GM10266 (cell line): ENCODE data around the gene NRIP3.

Source experiments
- DNase-seq: peaks from one replicate; pipeline ENCODE4 v3.0.0; 2012; ENCODE audit errors: extremely low spot score
- TF ChIP-seq, protein P1 (sequence below): IDR thresholded peaks from 2 replicates; pipeline ENCODE4 v1.5.1; 2012; ENCODE audit warnings: mild to moderate bottlenecking, low read depth; ENCODE audit not compliant: control insufficient read depth, insufficient read depth; ENCODE audit errors: missing control alignments

Gene NRIP3

DNA sequence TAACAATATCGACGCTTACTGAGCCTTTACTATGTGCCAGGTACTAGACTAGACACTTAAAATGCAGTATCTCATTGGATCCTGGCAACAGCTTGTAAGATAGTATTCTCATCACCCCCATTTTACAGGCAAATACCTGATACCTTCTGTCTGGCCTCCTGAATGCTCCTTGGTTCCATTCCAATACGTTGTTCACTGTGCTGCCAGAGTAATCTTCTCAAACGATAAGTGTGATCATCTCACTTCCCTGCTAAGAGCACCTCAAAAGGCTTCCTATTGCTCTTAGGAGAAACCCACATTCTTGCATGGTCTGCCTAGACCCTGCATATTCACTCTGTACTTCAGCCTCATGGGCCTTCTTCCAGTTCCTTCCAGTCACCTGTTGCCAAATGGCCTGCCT, 1.3 kb upstream of the NRIP3 start:
- peak; percentile 32 for DNase-seq
- TF ChIP-seq, protein P1, sequence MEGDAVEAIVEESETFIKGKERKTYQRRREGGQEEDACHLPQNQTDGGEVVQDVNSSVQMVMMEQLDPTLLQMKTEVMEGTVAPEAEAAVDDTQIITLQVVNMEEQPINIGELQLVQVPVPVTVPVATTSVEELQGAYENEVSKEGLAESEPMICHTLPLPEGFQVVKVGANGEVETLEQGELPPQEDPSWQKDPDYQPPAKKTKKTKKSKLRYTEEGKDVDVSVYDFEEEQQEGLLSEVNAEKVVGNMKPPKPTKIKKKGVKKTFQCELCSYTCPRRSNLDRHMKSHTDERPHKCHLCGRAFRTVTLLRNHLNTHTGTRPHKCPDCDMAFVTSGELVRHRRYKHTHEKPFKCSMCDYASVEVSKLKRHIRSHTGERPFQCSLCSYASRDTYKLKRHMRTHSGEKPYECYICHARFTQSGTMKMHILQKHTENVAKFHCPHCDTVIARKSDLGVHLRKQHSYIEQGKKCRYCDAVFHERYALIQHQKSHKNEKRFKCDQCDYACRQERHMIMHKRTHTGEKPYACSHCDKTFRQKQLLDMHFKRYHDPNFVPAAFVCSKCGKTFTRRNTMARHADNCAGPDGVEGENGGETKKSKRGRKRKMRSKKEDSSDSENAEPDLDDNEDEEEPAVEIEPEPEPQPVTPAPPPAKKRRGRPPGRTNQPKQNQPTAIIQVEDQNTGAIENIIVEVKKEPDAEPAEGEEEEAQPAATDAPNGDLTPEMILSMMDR = no peak

DNA sequence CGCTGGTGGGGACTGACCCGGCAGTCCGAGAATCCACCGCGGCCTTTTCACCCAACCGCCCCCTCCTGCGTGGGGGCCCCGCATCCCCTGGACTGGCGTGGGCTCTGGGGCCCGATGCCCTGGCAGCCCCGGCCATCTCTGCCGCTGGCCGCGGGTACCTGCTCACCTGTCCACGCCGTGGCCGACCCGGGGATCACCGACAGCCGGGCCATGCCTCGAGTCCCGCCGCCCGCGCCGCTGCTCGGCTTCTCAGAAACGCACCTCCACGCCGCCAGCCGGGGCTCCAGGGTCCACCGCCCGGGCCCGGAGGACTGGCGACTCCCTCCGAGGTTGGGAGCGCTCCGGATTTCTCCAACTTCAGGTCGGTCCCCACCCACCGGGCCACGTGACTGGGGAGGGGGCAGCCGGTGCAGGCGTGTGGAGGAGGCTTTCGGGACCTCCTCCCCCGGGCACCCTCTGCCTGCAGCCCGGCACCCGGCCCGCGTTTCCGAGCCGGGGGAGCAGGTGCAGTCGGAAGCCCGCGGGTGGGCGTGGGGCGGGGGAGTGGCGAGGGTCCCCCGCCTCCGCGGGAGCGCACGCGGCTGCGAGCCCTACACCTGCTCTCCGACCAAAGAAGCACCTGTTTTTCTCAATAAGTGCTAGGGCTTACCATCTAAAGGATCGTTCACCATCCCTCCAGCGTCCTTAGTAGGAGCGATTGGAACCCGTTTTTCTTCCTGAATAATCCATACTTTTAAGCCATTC, 554 bp upstream of the NRIP3 start:
- DNase-seq = no peak
- TF ChIP-seq, protein P1 = no peak

DNA sequence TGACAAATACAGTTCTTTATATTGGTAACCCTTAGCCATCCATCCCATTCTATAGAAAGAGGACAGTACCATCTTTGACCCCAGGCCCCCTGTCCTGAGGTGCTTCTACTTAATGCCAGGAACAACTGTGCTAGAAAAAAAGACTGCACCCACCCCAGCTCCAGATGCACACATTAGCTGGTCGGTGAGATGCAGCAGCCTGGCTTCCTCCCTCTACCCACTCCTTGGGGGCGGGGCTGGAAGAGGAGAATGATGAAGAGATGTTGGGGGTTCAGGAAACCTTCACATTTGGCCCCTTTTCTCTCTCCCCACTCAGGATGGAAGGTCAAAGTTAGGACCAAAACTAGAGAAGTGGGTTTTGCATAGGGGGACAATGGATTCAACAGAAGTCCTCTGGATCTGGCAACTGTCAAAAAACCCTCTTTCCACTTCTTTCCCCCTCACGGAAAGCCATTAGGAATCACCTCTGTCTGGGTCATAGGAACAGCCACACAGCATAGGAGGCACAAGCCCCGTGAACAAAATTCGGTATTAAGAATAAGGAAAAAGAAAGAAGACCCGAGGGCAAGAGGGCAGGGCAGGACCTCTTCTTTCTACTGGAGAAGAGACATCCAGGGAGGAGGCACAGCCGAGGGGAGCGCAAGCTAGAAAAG, 755 bp downstream of the NRIP3 start:
- TF ChIP-seq, protein P1 = no peak
- peak; percentile 33 for DNase-seq

DNA sequence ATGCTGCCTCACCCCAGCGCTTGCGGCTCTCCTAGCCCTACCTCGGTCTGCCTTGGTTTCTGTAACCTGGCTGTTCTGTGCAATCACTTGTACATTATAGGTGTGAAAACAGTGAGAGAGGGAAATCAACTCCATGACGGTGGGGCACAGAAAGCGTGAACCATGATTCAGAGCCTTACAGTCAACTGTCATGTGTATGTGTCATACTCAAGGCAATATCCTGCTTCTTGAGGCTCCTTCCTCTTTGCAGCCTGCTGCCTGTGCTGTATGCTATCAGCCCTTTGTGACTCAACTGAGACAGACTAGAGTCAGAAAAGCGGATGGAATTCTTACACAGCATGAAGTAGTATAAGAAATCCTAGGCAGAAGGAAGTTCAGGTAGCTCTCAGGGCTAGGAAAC, 2.1 kb downstream of the NRIP3 start:
- TF ChIP-seq, protein P1 = no peak
- no peak for DNase-seq

DNA sequence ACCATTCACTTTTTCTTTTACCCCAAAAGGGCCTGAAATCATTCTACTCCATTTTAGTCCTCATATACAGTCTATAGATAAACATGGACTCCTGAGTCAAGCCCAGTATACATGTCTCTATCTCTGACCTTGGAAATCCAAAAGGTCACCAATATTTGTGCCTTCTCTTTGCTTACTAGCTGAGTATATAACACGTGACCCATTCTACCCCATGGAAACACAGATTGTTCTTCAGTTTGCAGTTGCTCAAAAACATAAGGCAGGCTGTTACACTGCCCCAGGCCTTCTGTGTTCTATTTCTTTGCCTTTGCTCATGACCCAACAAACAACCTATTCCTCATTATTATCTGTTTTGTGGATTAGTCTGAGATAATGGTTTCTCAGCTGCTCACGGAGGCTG, 5.8 kb downstream of the NRIP3 start:
- DNase-seq = no peak
- TF ChIP-seq, protein P1 = no peak

DNA sequence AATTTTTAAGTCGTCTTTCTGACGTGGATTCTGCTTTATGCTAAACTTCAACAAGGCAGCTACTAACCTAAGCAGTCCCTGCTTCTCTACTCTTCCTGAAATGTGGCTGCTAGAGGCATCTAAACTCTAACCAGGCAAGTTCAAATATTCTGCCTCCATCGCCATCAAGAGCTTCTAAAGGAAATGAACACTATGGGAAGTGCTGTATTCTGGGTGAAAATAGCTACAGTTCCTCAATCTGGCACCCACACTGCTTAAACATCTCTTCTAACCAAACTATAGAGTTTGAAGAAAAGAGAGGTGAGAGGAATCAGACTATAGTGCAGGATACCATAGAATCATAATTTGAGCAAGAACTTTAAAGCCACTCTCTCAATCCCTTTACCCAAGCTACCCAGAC, 6.3 kb downstream of the NRIP3 start:
- DNase-seq = no peak
- TF ChIP-seq, protein P1 = no peak

DNA sequence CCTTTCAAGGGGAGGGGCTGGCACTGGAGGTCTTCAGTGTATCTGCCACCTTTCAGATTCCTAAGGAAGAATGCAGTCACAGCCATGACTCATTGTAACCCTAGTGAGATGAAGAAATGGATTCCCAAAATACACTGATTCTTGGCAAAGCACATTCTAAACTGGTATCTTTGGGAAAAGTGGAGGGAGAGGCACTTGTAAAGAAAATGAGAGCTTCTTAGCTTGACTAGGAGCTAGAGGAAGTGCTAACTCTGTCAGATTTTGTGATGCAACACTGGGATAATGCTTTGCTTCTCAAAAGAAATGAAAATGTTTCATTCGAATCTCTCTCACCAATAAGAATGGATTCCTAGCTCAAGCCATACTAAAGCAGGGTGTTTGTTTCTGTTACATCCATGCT, 14.3 kb downstream of the NRIP3 start:
- TF ChIP-seq, protein P1 = no peak
- no peak for DNase-seq
